GM18519 (cell line): Measurements from ENCODE around the gene RALGPS2.

Experiments used
- ATAC-seq: cut with Tn5 transposase; IDR thresholded peaks from one replicate; pipeline ENCODE4 v1.9.1; 2021; ENCODE audit warnings: mild to moderate bottlenecking, moderate library complexity; ENCODE audit not compliant: unreplicated experiment, low FRiP score

The RALGPS2 gene

GRCh38 chr1:178912597-178912996, 187.6 kb downstream of the RALGPS2 start:
- ATAC-seq: no peak

GRCh38 chr1:178916448-178917174, 191.6 kb downstream of the RALGPS2 start:
- ATAC-seq: no peak

DNA sequence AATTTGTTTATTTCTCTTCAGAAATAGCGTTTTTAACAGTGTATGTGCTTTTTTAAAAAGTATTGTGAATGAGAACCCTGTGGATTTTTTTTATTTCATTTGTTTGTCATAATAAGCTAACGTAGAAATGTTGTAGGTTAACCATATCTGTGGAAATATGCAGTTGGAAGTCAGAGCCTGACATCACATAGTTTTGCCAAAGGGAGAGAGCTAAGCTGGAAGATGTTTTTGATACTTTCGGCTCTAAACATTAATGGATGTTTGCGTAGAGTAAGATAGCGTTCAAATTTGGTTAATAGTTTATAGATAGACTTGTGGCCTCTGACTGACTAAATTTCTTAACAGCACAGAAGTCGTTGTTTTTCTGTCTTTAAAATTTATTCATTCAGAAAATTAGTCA, 193.3 kb downstream of the RALGPS2 start:
- ATAC-seq: no peak

DNA sequence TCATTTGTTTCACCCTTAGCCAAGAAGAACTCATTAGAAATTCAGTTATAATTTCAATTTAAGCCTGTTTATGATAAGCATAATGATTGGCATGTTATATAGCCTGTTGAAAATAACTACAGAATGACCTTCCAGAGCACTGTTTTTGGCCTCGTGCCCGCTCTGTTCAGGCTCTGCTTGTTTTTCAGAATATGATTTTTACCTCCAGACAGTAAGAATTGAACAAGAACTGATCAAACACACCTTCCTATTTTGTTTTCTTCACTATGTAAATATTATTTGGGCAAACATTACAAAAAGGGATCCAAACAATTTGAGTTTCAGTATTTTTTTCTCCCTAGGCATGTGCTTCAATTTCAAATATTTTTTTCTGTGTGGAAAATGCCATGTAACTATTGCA, 193.9 kb downstream of the RALGPS2 start:
- ATAC-seq: no peak

GRCh38 chr1:178919581-178919980, 194.5 kb downstream of the RALGPS2 start:
- ATAC-seq: no peak

- ATAC-seq: no peak
Observed at GRCh38 chr1:178921499-178921898, 196.5 kb downstream of the RALGPS2 start.

- ATAC-seq: no peak
Observed at GRCh38 chr1:178923512-178923911, 198.5 kb downstream of the RALGPS2 start.

- no peak for ATAC-seq
Observed at GRCh38 chr1:178926046-178926445, 201.0 kb downstream of the RALGPS2 start.

- ATAC-seq: no peak
Observed at GRCh38 chr1:178927003-178927402, 202.0 kb downstream of the RALGPS2 start.

- no peak for ATAC-seq
Observed at GRCh38 chr1:178928041-178928440, 203.0 kb downstream of the RALGPS2 start.

DNA sequence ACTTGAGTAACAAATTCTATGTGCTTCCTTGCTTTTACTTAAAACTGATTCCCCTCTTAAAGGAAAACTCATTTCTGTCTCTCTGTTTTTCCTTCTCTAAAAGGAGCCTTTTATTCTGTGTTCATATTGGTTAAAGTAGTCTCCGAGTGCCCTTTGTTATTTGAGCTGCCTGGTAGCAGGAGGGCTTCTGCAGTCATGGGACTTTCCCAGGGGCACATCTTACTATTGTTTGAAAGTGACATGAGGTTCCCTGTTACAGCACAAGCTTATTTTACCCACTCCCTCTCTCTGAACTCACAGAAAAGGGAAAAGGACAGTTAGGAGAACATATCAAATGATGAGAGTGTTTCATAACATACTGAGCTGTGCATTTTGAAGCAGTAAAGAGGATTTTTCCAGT, 203.9 kb downstream of the RALGPS2 start:
- ATAC-seq: no peak

DNA sequence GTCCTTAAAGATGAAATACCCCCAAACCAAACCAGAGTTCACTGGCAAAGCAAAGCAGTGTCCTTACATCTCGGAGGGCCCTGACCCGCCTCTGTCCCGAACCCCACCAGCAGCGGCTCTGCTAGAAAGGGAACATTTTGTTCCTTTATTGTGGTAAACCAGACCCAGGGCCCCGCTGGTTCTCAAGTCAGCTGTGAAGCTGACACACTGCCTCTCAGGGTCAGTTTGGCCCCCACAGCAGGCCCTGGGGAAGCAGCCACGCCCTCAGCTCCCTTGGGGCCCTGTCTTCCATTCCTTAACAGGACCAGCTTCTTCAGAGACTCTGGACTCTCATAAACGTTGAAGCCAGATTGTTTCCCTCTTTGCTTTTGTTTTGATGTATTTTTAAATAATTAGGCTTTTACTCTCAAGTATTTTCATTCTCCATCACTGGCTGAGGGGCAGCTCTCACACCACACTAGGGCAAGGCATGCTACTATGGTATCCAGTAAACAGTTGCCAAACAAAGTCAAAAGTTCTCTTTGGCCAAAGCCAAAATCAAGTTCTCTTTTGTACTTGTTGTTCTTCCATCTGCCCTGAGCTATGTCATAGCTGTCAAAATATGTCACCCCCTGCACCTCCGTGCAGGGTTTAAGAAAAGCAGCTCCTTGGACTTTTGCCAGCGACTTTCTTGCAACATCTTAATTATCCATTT, 207.0 kb downstream of the RALGPS2 start:
- no peak for ATAC-seq

GRCh38 chr1:178932552-178932906, 207.5 kb downstream of the RALGPS2 start:
- no peak for ATAC-seq

DNA sequence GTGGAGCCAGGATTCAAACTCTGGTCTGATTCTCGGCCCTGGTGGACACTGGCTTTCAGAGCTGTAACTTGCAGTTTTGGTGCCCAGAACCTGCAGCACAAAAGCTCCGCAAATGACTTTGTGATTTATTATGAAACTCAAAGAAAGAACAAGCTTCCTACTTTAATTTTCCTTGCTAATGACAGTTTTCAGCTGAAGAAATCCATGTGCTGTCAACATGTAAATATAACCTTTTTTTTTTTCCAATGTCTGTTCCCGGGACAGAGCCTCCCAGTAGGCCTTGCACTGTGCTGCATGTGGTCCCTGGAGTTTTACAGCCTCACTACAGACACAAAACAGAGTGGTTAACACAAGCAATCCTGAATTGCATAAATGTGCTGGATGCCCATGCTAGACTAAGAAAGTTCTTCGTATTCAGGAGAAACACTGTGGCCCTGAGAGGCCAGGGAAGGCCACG, 208.1 kb downstream of the RALGPS2 start:
- ATAC-seq: no peak

DNA sequence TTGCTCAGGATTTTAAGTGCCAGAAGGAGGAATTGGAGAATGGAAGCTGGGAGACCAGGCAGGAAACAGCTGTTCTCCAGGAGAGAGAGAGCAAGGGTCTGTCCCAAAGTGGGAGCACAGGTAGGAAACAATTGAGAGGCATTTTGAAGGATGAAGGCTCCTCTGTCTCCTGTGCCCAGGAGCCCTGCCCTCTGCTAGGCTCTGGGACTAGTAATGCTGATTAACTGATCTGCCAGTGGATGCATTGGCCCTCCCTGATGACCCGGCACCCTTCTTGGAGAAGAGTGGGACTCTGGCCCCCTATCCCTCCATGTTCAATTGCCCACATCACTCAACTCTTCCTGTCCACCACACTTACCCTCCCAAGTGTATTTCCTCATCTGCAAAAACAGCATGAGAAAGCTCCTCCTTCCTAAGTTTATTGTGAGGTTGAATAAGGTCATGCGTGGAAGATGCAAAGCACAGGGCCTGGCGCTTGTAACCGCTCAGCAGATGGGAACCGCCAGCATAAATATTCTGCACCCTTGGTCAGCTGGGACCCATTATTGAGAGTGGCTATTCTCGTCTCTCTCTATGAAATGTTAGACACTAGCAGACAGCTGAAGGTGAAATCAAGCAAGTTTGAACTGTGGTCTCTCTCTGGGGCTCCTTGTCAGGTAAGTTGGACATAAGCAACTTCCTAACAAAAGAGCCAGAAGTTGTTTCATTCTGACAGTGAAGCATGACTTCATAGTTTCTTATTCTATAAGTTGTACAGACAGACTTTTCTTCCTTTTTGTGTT, 208.9 kb downstream of the RALGPS2 start:
- ATAC-seq: no peak

DNA sequence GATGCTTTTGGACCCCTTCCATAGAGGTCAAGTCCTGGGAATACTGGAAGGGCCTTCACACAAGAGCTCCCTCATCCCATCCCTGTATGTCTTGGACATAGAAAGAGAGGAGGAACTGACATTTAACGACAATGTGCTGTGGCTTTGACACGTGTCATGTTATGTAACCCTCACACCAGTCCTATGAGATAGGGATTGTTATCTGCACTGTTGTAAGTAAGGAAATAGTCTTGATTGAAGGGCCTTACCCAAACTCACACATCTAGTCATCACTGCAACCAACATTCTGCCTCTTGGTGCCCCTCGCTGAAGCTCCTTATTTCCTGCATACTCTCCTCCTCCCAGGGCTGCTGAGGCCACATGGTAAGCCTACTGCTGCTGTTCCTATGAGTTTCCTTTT, 209.5 kb downstream of the RALGPS2 start:
- ATAC-seq: no peak

DNA sequence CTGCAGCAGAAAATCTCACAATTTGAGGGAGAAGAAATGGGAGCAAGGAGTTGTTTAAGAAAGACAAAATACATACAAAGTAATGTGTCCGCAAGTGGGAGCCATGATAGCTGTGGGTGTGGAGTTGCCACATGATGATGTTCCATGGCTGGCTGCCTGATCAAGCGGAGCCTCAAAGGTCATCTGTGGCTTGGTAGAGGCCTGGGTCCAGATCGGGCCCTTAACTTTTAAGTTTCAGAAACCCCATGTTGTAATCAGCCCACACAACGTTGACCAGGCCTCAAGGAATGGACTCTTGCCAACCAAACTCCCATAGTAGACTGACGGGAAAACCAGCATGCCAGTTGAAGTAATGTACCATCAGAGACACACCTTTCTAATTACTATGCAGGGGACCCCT, 210.6 kb downstream of the RALGPS2 start:
- no peak for ATAC-seq

- no peak for ATAC-seq
Observed at GRCh38 chr1:178937695-178938094, 212.7 kb downstream of the RALGPS2 start.

GRCh38 chr1:178938101-178938958, 213.3 kb downstream of the RALGPS2 start:
- ATAC-seq: no peak

DNA sequence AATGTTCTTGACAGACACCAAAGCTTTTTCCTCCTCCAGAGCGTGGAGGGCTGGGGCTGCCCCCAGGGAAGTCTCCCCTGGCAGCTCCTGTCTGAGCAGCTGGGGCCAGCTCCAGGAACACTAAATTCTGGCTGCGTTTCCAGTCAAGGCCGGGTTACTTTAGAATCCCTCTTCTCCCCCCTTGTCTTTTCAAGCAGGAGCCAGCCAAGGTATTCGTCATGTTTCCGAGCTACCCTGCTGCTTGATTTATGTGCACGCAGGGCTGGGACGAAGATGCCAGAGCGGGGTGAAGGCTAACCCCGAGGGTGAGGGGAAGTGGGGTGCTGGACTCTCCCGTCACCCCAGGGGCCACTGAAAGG, 213.9 kb downstream of the RALGPS2 start:
- ATAC-seq: no peak
